Endothelial cell (in vitro differentiated cells): Measurements from ENCODE around the gene ANAPC2. TPM values are rescaled to one million over a fixed set of nuclear protein-coding genes. Genes with fewer than 3 reads are reported as not detected.

ENCODE experiments used
- DNase-seq: peaks from one replicate; pipeline ENCODE4 v3.0.0; 2021; ENCODE audit warnings: low spot score
- H3K27ac Mint-ChIP-seq: one replicate; pipeline ENCODE4 v1.8.0; 2021; ENCODE audit warnings: mixed read lengths, inconsistent platforms; ENCODE audit not compliant: unreplicated experiment
- H3K27me3 Mint-ChIP-seq: one replicate; pipeline ENCODE4 v1.8.0; 2021; ENCODE audit warnings: mild to moderate bottlenecking, moderate library complexity, mixed read lengths, inconsistent platforms; ENCODE audit not compliant: unreplicated experiment
- H3K36me3 Mint-ChIP-seq: one replicate; pipeline ENCODE4 v1.8.0; 2021; ENCODE audit warnings: mild to moderate bottlenecking, low read depth, mixed read lengths, inconsistent platforms; ENCODE audit not compliant: unreplicated experiment
- H3K4me1 Mint-ChIP-seq: one replicate; pipeline ENCODE4 v1.8.0; 2021; ENCODE audit warnings: mild to moderate bottlenecking, mixed read lengths, inconsistent platforms; ENCODE audit not compliant: unreplicated experiment
- H3K4me3 Mint-ChIP-seq: one replicate; pipeline ENCODE4 v1.8.0; 2021; ENCODE audit warnings: mild to moderate bottlenecking, mixed read lengths, inconsistent platforms; ENCODE audit not compliant: unreplicated experiment
- H3K9me3 Mint-ChIP-seq: one replicate; pipeline ENCODE4 v1.8.0; 2021; ENCODE audit warnings: mixed read lengths, inconsistent platforms; ENCODE audit not compliant: unreplicated experiment
- total RNA-seq: library from RNA; stranded (reverse); fragmentation: NEBNext Ultra II Directional; extraction: Animal tissue kit (Norgen Biotek cat#: 25700); gene quantifications from one replicate; pipeline ENCODE4 v1.2.1, GENCODE V29; 2021; ENCODE audit not compliant: unreplicated experiment
- TF ChIP-seq, protein P1 (sequence below): fragments of 200-600 bp; sonication (generic); IDR thresholded peaks from one replicate; pipeline ENCODE4 v1.5.0; 2021; ENCODE audit warnings: antibody characterized with exemption; ENCODE audit not compliant: unreplicated experiment

Gene ANAPC2
- total RNA-seq, 1 donor from 2014 or later: 76.8 TPM

DNA sequence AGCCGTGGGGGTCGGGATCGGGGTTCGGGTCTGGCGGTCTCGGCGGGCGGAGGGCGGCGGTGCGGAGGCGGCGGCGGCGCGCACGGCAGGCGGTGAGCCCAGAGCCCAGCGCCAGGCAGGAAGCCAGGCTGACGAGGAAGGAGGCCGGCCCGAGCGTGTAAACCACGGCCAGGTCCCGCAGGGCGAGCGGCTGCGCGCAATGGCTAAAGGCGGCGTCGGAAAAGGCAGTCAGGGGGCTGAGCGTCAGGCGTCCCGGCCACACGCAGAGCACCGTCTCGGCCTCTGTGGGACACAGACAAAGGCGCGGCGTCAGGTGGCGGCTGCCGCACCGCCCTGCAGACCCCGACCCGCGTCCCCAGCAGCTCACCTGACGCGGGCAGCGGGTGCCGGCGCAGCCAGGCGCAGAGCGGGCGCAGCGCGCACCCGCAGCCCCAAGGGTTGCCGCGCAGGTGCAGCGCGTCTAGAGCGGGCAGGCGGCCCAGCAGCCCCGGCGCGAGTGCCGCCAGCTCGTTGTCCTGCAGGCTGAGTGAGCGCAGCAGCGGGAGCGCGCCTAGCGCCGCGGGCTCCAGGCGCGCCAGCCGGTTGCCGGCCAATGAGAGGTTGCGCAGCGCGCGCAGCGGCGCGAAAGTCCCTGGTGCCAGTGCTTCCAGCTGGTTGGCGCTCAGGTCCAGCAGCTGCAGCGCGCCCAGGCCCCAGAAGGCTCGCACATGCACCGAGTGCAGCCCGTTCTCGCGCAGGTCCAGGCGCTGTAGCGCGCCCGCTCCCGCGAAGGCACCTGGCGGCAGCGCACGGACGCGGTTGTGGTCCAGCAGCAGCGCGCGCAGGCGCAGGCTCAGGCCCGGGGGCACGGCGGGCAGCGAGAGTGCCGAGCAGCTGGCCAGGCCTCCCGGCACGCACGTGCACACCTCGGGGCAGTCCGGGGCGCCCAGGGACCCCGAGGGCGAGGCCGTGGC is 19.2 kb downstream of the ANAPC2 start:
- Mint-ChIP-seq H3K4me1 (no peaks in the 10 kb centered on the region), H3K27ac (no peak overlapping the region), H3K9me3 (no peaks in the 10 kb centered on the region), H3K4me3 (no peak overlapping the region), H3K27me3 (peaks cover 16% of the 10 kb centered on the region), H3K36me3 (no peaks in the 10 kb centered on the region)
- TF ChIP-seq, protein P1, sequence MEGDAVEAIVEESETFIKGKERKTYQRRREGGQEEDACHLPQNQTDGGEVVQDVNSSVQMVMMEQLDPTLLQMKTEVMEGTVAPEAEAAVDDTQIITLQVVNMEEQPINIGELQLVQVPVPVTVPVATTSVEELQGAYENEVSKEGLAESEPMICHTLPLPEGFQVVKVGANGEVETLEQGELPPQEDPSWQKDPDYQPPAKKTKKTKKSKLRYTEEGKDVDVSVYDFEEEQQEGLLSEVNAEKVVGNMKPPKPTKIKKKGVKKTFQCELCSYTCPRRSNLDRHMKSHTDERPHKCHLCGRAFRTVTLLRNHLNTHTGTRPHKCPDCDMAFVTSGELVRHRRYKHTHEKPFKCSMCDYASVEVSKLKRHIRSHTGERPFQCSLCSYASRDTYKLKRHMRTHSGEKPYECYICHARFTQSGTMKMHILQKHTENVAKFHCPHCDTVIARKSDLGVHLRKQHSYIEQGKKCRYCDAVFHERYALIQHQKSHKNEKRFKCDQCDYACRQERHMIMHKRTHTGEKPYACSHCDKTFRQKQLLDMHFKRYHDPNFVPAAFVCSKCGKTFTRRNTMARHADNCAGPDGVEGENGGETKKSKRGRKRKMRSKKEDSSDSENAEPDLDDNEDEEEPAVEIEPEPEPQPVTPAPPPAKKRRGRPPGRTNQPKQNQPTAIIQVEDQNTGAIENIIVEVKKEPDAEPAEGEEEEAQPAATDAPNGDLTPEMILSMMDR: no peak
- peak; percentile 34 for DNase-seq

DNA sequence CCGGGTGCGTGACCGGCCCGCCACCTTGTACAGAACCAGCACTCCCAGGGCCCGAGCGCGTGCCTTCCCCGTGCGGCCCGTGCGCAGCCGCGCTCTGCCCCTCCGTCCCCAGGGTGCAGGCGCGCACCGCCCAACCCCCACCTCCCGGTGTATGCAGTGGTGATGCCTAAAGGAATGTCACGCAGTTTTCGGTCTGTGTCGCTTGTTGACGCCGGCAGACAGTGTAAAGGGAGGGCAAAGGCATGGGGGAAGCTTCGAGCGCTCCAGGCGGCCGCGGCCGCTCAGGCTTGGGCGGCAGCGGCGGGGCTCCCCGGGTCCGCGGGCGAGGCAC is 19.8 kb downstream of the ANAPC2 start:
- DNase-seq: no peak
- Mint-ChIP-seq H3K36me3 (no peaks in the 10 kb centered on the region), H3K27me3 (peaks cover 18% of the 10 kb centered on the region), H3K4me3 (no peak overlapping the region), H3K9me3 (no peaks in the 10 kb centered on the region), H3K4me1 (no peaks in the 10 kb centered on the region), H3K27ac (no peak overlapping the region)
- TF ChIP-seq, protein P1: no peak

DNA sequence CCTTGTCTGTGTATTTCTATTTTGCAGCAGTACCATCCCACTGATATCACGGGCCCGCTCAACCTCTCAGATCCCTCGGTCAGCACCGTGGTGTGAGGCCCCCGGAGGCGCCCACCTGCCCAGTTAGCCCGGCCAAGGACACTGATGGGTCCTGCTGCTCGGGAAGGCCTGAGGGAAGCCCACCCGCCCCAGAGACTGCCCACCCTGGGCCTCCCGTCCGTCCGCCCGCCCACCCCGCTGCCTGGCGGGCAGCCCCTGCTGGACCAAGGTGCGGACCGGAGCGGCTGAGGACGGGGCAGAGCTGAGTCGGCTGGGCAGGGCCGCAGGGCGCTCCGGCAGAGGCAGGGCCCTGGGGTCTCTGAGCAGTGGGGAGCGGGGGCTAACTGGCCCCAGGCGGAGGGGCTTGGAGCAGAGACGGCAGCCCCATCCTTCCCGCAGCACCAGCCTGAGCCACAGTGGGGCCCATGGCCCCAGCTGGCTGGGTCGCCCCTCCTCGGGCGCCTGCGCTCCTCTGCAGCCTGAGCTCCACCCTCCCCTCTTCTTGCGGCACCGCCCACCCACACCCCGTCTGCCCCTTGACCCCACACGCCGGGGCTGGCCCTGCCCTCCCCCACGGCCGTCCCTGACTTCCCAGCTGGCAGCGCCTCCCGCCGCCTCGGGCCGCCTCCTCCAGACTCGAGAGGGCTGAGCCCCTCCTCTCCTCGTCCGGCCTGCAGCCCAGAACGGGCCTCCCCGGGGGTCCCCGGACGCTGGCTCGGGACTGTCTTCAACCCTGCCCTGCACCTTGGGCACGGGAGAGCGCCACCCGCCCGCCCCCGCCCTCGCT is 20.4 kb downstream of the ANAPC2 start:
- H3K36me3 Mint-ChIP-seq: no peaks in the 10 kb centered on the region
- no peaks in the 10 kb centered on the region for H3K9me3 Mint-ChIP-seq
- H3K27me3 Mint-ChIP-seq: peaks cover 18% of the 10 kb centered on the region
- no peak overlapping the region for H3K27ac Mint-ChIP-seq
- TF ChIP-seq, protein P1: no peak
- no peak overlapping the region for H3K4me3 Mint-ChIP-seq
- no peak for DNase-seq
- H3K4me1 Mint-ChIP-seq: no peaks in the 10 kb centered on the region

DNA sequence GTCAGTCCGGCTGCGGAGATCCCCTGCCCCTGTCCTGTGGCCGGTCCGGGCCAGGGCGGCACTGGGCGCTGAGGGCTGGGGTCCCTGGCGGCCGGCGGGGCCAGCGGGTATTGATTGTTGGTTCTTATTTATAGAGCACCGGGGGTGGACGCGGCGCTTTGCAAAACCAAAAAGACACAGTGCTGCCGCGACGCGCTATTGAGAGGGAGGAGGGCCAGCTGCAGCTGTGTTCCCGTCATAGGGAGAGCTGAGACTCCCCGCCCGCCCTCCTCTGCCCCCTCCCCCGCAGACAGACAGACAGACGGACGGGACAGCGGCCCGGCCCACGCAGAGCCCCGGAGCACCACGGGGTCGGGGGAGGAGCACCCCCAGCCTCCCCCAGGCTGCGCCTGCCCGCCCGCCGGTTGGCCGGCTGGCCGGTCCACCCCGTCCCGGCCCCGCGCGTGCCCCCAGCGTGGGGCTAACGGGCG is 21.0 kb downstream of the ANAPC2 start:
- no peak overlapping the region for H3K27ac Mint-ChIP-seq
- DNase-seq: no peak
- H3K9me3 Mint-ChIP-seq: no peaks in the 10 kb centered on the region
- H3K36me3 Mint-ChIP-seq: no peaks in the 10 kb centered on the region
- H3K27me3 Mint-ChIP-seq: peaks cover 20% of the 10 kb centered on the region
- H3K4me3 Mint-ChIP-seq: no peak overlapping the region
- TF ChIP-seq, protein P1: no peak
- no peaks in the 10 kb centered on the region for H3K4me1 Mint-ChIP-seq
